BJ (cell line): Measurements from ENCODE around the gene IL15RA. TPM values are rescaled to one million over a fixed set of nuclear protein-coding genes. Genes with fewer than 3 reads are reported as not detected.

Experiments
- CTCF ChIA-PET: fragments of 350-600 bp; formaldehyde crosslinking; extraction: SDS; loops from one replicate; lab custom pipeline; 2021; ENCODE audit warnings: antibody characterized with exemption, inconsistent platforms; lab: Yijun Ruan, JAX
- POLR2A ChIA-PET: fragments of 300-600 bp; sonication (Branson Sonifier 250); formaldehyde crosslinking; extraction: SDS; loops from one replicate; lab custom pipeline; 2021; ENCODE audit warnings: antibody characterized with exemption; lab: Charles Lee
- DNase-seq: peaks from one replicate; pipeline ENCODE4 v3.0.0-alpha.2; 2011; ENCODE audit warnings: low read depth
- H3K27me3 ChIP-seq: 2 replicates; pipeline ENCODE4 v1.6.0; 2011; ENCODE audit warnings: low read length; ENCODE audit not compliant: control insufficient read depth, insufficient read depth
- H3K36me3 ChIP-seq: 2 replicates; pipeline ENCODE4 v1.5.1; 2011; ENCODE audit warnings: low read length; ENCODE audit not compliant: control insufficient read depth, insufficient read depth
- H3K4me3 ChIP-seq: 2 replicates; pipeline ENCODE4 v1.5.1; 2011; ENCODE audit warnings: low read depth, mild to moderate bottlenecking, control low read depth, low read length
- CTCF ChIP-seq: IDR thresholded peaks from 2 replicates; pipeline ENCODE4 v1.5.1; 2011; ENCODE audit warnings: low read depth, mild to moderate bottlenecking, control low read depth, inconsistent platforms, low read length, moderate library complexity; ENCODE audit not compliant: insufficient read depth
- polyA plus RNA-seq: library from polyadenylated mRNA; depleted of rRNA; stranded (reverse); fragments of >200 nt; gene quantifications from 2 replicates; pipeline ENCODE4 v1.2.3, GENCODE V29; 2011

Gene IL15RA
- polyA plus RNA-seq, 1 experiment: 7.5 TPM

- TF ChIP-seq CTCF: no peak
- CTCF ChIA-PET: interaction anchor here (0.6 to 3.6 kb wide), 3 partner anchors 23 to 213 kb away, joined by 3 to 16 read pairs (median 3); no protein-coding TSS in a partner anchor
- POLR2A ChIA-PET: no interaction called here
- H3K4me3 ChIP-seq: no peak overlapping the region
- no peak for DNase-seq
- no peaks in the 10 kb centered on the region for H3K36me3 ChIP-seq
- H3K27me3 ChIP-seq: no peaks in the 10 kb centered on the region
Measured at GRCh38 chr10:5951721-5952407, 25.5 kb downstream of the IL15RA start.

GRCh38 chr10:5951167-5951711 lies 26.1 kb downstream of the IL15RA start:
- no peak for TF ChIP-seq CTCF
- Histone ChIP-seq H3K27me3 (no peaks in the 10 kb centered on the region), H3K36me3 (no peaks in the 10 kb centered on the region), H3K4me3 (no peak overlapping the region)
- ChIA-PET POLR2A (no interaction called here), CTCF (interaction anchor here (1.2 to 3.6 kb wide), 2 partner anchors 24 to 135 kb away, joined by 3 to 16 read pairs; no protein-coding TSS in a partner anchor)
- no peak for DNase-seq

- POLR2A ChIA-PET: no interaction called here
- H3K36me3 ChIP-seq: no peaks in the 10 kb centered on the region
- DNase-seq: no peak
- TF ChIP-seq CTCF: peak; percentile 63
- CTCF ChIA-PET: interaction anchor here (0.6 to 3.6 kb wide), 9 partner anchors 11 to 452 kb away, joined by 3 to 16 read pairs (median 3); partner anchors contain the start of gene PFKFB3
- no peaks in the 10 kb centered on the region for H3K27me3 ChIP-seq
- no peak overlapping the region for H3K4me3 ChIP-seq
Measured at GRCh38 chr10:5949009-5949759, 28.2 kb downstream of the IL15RA start.

- Histone ChIP-seq H3K27me3 (no peaks in the 10 kb centered on the region), H3K36me3 (no peaks in the 10 kb centered on the region), H3K4me3 (no peak overlapping the region)
- no peak for DNase-seq
- ChIA-PET POLR2A (no interaction called here), CTCF (interaction anchor here (0.6 to 2.1 kb wide), 4 partner anchors 139 to 452 kb away, joined by 3 to 8 read pairs (median 4); partner anchors contain the start of gene PFKFB3)
- TF ChIP-seq CTCF: no peak
Measured at GRCh38 chr10:5948208-5948585, 29.1 kb downstream of the IL15RA start.
